KMS-11 (cell line): Measurements from ENCODE around the gene TEX2.

Experiments
- H2AFZ ChIP-seq: fragments of 200-600 bp; sonication (generic); 2 replicates; pipeline ENCODE4 v1.6.1; 2016; ENCODE audit warnings: antibody characterized with exemption, mixed run types, low read depth
- H3K27ac ChIP-seq: fragments of 200-600 bp; sonication (generic); 2 replicates; pipeline ENCODE4 v1.6.1; 2016; ENCODE audit warnings: mild to moderate bottlenecking, mixed run types
- H3K27me3 ChIP-seq: fragments of 200-600 bp; sonication (generic); 2 replicates; pipeline ENCODE4 v1.6.1; 2017; ENCODE audit warnings: mild to moderate bottlenecking, low read depth, mixed run types, moderate library complexity; ENCODE audit not compliant: insufficient read depth
- H3K36me3 ChIP-seq: fragments of 200-600 bp; sonication (generic); 2 replicates; pipeline ENCODE4 v1.6.1; 2017; ENCODE audit warnings: mild to moderate bottlenecking, mixed run types; ENCODE audit not compliant: insufficient read depth
- H3K4me1 ChIP-seq: fragments of 200-600 bp; sonication (generic); 2 replicates; pipeline ENCODE4 v1.6.1; 2016; ENCODE audit warnings: mild to moderate bottlenecking, low read depth, mixed run types; ENCODE audit not compliant: poor library complexity, severe bottlenecking
- H3K4me2 ChIP-seq: fragments of 200-600 bp; sonication (generic); 2 replicates; pipeline ENCODE4 v1.7.0; 2016; ENCODE audit warnings: mild to moderate bottlenecking, mixed run types
- H3K4me3 ChIP-seq: fragments of 200-600 bp; sonication (generic); IDR thresholded peaks from 2 replicates; pipeline ENCODE4 v1.6.1; 2017; ENCODE audit warnings: low read depth, low read length, mixed read lengths; ENCODE audit not compliant: insufficient read depth
- H3K79me2 ChIP-seq: fragments of 200-600 bp; sonication (generic); 2 replicates; pipeline ENCODE4 v1.6.1; 2016; ENCODE audit warnings: low read depth, mixed run types; ENCODE audit not compliant: insufficient read depth
- H3K9ac ChIP-seq: fragments of 200-600 bp; sonication (generic); 2 replicates; pipeline ENCODE4 v1.6.1; 2016; ENCODE audit warnings: mild to moderate bottlenecking, mixed run types
- H4K20me1 ChIP-seq: fragments of 200-600 bp; sonication (generic); 2 replicates; pipeline ENCODE4 v1.6.1; 2016; ENCODE audit warnings: mild to moderate bottlenecking, mixed run types; ENCODE audit not compliant: insufficient read depth
- TF ChIP-seq, protein P1 (sequence below): fragments of 200-600 bp; sonication (generic); conservative IDR thresholded peaks from 2 replicates; pipeline ENCODE4 v1.6.1; 2017; ENCODE audit warnings: low read depth, mild to moderate bottlenecking, antibody characterized with exemption, low read length, moderate library complexity, mixed read lengths

Gene TEX2

DNA sequence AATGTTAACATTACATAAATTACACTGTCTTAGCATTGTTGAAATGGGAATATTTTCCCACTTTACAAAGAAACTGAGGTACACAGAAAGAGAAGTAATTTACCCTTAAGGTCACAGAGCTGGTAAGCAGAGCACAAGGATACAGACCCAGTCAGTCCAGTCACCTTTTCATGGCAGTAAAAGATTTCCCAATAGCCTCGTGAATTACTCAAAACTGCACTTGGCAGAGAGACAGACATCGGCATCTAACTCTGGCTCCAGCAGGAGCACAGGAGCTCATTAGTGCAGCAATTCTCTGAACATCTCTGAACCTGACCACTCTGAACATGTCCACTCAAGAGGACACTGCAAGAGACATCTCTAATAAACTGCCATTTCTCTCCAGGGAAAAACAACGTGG, 3.1 kb downstream of the TEX2 start:
- no peak overlapping the region for H3K4me3 ChIP-seq
- peaks cover 20% of the 10 kb centered on the region for H3K4me1 ChIP-seq
- peaks cover 5% of the 10 kb centered on the region; the same call in 1 of the 2 replicates for H4K20me1 ChIP-seq
- no peak overlapping the region for H3K9ac ChIP-seq
- H3K4me2 ChIP-seq: no peak overlapping the region
- H3K36me3 ChIP-seq: no peaks in the 10 kb centered on the region
- peaks cover 46% of the 10 kb centered on the region for H3K79me2 ChIP-seq
- no peak overlapping the region for H2AFZ ChIP-seq
- H3K27me3 ChIP-seq: no peaks in the 10 kb centered on the region
- TF ChIP-seq, protein P1, sequence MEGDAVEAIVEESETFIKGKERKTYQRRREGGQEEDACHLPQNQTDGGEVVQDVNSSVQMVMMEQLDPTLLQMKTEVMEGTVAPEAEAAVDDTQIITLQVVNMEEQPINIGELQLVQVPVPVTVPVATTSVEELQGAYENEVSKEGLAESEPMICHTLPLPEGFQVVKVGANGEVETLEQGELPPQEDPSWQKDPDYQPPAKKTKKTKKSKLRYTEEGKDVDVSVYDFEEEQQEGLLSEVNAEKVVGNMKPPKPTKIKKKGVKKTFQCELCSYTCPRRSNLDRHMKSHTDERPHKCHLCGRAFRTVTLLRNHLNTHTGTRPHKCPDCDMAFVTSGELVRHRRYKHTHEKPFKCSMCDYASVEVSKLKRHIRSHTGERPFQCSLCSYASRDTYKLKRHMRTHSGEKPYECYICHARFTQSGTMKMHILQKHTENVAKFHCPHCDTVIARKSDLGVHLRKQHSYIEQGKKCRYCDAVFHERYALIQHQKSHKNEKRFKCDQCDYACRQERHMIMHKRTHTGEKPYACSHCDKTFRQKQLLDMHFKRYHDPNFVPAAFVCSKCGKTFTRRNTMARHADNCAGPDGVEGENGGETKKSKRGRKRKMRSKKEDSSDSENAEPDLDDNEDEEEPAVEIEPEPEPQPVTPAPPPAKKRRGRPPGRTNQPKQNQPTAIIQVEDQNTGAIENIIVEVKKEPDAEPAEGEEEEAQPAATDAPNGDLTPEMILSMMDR: no peak
- no peak overlapping the region for H3K27ac ChIP-seq

DNA sequence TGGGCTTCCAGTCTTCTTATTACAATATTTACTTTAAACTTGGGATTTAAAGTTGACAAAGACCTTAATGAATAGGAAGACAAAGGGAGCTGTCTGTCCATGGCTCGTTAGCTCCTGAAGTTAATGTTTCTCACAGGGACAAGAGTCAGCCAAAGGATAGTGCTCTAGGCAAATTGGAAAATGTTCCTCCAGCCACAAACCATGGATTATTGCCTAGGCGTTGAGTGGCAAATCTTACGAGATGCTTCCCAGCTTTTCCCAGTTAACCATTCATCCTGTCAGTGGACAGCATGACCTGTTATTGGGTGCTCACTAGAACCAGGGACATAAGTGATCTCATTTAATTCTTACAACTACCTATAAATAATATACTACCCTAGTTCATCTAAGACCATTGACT, 3.6 kb downstream of the TEX2 start:
- Histone ChIP-seq H2AFZ (no peak overlapping the region), H3K4me2 (no peak overlapping the region), H3K4me1 (peaks cover 20% of the 10 kb centered on the region), H3K79me2 (peaks cover 50% of the 10 kb centered on the region), H3K36me3 (no peaks in the 10 kb centered on the region), H4K20me1 (peaks cover 5% of the 10 kb centered on the region; the same call in 1 of the 2 replicates), H3K4me3 (no peak overlapping the region), H3K27me3 (no peaks in the 10 kb centered on the region), H3K9ac (no peak overlapping the region), H3K27ac (no peak overlapping the region)
- TF ChIP-seq, protein P1: no peak

DNA sequence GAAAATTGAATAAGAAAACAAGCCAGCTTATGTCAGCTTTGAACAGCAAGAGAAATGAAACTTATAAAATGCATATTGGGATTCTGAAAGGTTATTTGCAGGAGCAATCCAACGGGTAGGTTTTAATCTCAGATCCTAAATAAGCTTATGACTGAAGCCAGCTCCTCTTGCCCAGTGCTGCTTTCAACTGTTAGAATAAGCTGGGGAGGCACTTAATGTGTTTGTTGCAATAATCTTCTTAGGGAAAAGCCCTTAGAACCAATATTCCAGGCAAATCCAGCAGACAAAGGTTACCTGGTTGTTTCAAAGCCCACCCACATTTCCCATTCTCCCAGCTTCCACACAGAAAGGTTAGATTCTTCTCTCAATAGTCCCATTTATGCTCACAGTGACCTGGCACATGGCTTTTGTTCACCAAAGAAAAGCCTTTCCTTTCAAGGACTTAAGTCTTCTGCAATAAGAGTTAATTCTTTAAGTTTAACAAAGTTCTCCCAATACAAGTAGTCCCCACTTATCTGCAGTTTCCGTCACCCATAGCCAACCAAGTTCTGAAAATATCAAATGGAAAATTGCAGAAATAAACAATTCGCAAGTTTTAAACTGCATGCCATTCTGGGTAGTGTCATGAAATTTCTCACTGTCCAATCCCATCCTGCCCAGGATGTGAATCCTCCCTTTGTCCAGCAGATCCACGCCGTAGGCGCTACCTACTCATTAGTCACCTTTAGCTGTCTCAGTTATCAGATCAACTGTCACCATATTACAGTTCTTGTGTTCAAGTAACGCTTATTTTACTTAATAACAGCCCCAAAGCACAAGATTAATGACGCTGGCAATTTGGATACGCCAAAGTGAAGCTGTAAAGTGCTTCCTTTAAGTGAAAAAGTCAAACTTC, 5.9 kb downstream of the TEX2 start:
- Histone ChIP-seq H3K4me1 (peaks cover 14% of the 10 kb centered on the region), H3K79me2 (peaks cover 46% of the 10 kb centered on the region), H4K20me1 (peaks cover 5% of the 10 kb centered on the region; the same call in 1 of the 2 replicates), H3K4me2 (no peak overlapping the region), H3K36me3 (no peaks in the 10 kb centered on the region), H3K27ac (no peak overlapping the region), H3K4me3 (no peak overlapping the region), H2AFZ (no peak overlapping the region), H3K27me3 (no peaks in the 10 kb centered on the region), H3K9ac (no peak overlapping the region)
- TF ChIP-seq, protein P1: no peak

DNA sequence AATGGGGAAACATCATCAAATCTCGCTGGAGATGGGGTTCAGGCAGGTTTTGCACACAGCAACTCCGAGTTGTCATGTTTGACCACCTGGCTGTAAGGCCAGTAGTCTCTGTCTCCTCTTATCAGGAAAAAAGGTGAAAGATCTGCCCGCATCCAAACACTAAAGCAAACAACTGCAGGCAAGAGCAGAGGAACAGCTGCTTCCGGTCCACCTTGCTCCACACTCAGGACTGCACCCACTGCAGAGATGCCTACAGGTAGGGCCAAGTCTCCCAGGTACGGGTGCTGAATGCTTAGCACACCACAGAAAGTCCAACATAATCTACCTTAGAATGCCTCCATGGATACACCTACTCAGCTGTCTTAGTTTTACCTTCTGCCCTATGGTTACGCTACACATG, 7.3 kb downstream of the TEX2 start:
- Histone ChIP-seq H3K27ac (no peak overlapping the region), H4K20me1 (peaks cover 5% of the 10 kb centered on the region; the same call in 1 of the 2 replicates), H3K4me3 (no peak overlapping the region), H3K4me2 (no peak overlapping the region), H3K9ac (no peak overlapping the region), H3K4me1 (peaks cover 4% of the 10 kb centered on the region), H3K27me3 (no peaks in the 10 kb centered on the region), H3K36me3 (no peaks in the 10 kb centered on the region), H2AFZ (no peak overlapping the region), H3K79me2 (peaks cover 33% of the 10 kb centered on the region)
- TF ChIP-seq, protein P1: no peak
